HL-60 (cell line): ENCODE measurements around the gene ADRM1.

Source experiments
- DNase-seq, 2 experiments: peaks; one replicate each; pipeline ENCODE4 v3.0.0-alpha.2; 2010 to 2020; ENCODE audit warnings: low read depth in 1 of 2, low spot score in 1 of 2
- H3K27ac ChIP-seq: fragments of 250-450 bp; sonication (Bioruptor Pico); replicated peaks from 2 replicates; pipeline ENCODE4 v1.5.1; 2020; ENCODE audit warnings: mild to moderate bottlenecking, moderate library complexity
- H3K27me3 ChIP-seq: fragments of 250-450 bp; sonication (Bioruptor Pico); 2 replicates; pipeline ENCODE4 v1.5.1; 2021; ENCODE audit warnings: mild to moderate bottlenecking, moderate library complexity; ENCODE audit not compliant: insufficient read depth, poor library complexity, severe bottlenecking
- H3K4me3 ChIP-seq: replicated peaks from 2 replicates; pipeline ENCODE4 v1.5.1; 2011; ENCODE audit warnings: mild to moderate bottlenecking, control low read depth, low read length; ENCODE audit not compliant: insufficient read depth
- GABPA ChIP-seq: IDR thresholded peaks from 2 replicates; pipeline ENCODE4 v1.6.1; 2012; ENCODE audit warnings: low read depth
- POLR2AphosphoS5 ChIP-seq: IDR thresholded peaks from 2 replicates; pipeline ENCODE4 v1.6.1; 2012; ENCODE audit warnings: low read depth
- SPI1 ChIP-seq: IDR thresholded peaks from 2 replicates; pipeline ENCODE4 v1.6.1; 2012; ENCODE audit warnings: low read depth, mild to moderate bottlenecking, borderline replicate concordance
- TF ChIP-seq, protein P1 (sequence below): IDR thresholded peaks from 2 replicates; pipeline ENCODE4 v1.6.1; 2012; ENCODE audit warnings: low read depth; ENCODE audit not compliant: insufficient replicate concordance
- TF ChIP-seq, protein P2 (sequence below): IDR thresholded peaks from one replicate; pipeline ENCODE4 v1.5.1; 2011; ENCODE audit warnings: low read length, control low read depth, inconsistent platforms; ENCODE audit not compliant: insufficient read depth

ADRM1 gene

DNA sequence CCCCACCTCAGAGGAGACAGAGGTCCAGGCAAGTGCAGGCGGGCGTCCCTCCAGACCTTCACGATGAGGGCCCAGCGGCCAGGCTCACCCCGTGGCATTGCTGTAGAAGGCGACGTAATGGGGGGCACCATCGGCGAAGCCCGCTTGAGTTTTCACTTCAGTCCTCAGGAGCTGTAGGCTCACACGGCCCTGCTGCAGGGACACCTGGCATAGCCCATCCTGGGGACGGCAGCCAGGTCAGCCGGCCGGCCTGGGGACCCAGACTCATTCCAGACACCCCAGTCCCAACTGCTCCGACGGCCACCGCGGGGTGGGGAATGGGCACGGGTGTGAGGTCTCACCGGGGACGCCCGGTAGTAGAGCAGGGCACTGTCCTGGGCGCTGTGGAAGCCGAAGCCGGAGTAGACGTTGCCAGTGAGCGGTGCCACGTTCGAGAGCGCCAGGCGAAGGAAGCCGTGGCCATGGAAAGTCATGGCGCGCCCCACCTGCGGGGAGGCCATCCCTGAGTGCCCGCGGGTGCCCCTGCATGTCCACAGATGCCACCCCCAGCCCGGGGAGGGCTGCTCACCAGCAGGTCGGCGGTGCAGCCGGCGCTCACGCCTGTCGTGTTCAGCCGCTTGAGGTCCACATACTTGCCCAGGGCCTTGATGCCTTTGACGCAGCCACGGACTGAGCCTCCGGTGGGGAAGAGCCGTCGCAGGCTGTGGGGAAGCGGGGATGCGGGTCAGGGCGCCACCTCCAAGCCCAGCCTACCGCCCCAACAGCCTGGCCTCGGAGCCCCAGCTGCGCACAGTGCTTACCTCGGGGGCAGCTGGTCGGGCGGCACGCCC lies 9.2 kb downstream of the ADRM1 start:
- TF ChIP-seq, protein P1, sequence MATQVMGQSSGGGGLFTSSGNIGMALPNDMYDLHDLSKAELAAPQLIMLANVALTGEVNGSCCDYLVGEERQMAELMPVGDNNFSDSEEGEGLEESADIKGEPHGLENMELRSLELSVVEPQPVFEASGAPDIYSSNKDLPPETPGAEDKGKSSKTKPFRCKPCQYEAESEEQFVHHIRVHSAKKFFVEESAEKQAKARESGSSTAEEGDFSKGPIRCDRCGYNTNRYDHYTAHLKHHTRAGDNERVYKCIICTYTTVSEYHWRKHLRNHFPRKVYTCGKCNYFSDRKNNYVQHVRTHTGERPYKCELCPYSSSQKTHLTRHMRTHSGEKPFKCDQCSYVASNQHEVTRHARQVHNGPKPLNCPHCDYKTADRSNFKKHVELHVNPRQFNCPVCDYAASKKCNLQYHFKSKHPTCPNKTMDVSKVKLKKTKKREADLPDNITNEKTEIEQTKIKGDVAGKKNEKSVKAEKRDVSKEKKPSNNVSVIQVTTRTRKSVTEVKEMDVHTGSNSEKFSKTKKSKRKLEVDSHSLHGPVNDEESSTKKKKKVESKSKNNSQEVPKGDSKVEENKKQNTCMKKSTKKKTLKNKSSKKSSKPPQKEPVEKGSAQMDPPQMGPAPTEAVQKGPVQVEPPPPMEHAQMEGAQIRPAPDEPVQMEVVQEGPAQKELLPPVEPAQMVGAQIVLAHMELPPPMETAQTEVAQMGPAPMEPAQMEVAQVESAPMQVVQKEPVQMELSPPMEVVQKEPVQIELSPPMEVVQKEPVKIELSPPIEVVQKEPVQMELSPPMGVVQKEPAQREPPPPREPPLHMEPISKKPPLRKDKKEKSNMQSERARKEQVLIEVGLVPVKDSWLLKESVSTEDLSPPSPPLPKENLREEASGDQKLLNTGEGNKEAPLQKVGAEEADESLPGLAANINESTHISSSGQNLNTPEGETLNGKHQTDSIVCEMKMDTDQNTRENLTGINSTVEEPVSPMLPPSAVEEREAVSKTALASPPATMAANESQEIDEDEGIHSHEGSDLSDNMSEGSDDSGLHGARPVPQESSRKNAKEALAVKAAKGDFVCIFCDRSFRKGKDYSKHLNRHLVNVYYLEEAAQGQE, result no peak
- TF ChIP-seq POLR2AphosphoS5 (no peak), GABPA (no peak), SPI1 (no peak)
- TF ChIP-seq, protein P2, sequence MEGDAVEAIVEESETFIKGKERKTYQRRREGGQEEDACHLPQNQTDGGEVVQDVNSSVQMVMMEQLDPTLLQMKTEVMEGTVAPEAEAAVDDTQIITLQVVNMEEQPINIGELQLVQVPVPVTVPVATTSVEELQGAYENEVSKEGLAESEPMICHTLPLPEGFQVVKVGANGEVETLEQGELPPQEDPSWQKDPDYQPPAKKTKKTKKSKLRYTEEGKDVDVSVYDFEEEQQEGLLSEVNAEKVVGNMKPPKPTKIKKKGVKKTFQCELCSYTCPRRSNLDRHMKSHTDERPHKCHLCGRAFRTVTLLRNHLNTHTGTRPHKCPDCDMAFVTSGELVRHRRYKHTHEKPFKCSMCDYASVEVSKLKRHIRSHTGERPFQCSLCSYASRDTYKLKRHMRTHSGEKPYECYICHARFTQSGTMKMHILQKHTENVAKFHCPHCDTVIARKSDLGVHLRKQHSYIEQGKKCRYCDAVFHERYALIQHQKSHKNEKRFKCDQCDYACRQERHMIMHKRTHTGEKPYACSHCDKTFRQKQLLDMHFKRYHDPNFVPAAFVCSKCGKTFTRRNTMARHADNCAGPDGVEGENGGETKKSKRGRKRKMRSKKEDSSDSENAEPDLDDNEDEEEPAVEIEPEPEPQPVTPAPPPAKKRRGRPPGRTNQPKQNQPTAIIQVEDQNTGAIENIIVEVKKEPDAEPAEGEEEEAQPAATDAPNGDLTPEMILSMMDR, result no peak
- no peaks in the 10 kb centered on the region for H3K27me3 ChIP-seq
- H3K4me3 ChIP-seq, result no peak overlapping the region
- H3K27ac ChIP-seq, result no peak overlapping the region
- no peak for DNase-seq

DNA sequence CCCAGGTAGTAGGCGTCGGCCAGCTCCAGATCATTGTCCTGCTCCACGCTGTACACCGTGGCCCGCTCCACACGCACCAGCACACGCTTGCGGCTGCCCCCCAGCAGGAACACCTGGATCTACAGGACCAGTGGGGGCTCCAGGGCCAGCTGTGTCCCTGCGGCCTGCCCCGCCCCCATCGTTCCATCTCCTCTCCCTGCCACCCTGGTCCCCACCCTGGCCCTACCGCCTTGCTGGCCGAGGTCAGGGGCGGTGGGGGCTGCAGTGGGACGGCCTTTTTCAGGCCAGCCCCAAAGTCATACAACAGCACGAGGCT lies 9.8 kb downstream of the ADRM1 start:
- H3K27me3 ChIP-seq, result no peaks in the 10 kb centered on the region
- TF ChIP-seq POLR2AphosphoS5, result no peak
- TF ChIP-seq, protein P2, result no peak
- no peak for TF ChIP-seq GABPA
- no peak for TF ChIP-seq SPI1
- TF ChIP-seq, protein P1, result no peak
- DNase-seq, result no peak

DNA sequence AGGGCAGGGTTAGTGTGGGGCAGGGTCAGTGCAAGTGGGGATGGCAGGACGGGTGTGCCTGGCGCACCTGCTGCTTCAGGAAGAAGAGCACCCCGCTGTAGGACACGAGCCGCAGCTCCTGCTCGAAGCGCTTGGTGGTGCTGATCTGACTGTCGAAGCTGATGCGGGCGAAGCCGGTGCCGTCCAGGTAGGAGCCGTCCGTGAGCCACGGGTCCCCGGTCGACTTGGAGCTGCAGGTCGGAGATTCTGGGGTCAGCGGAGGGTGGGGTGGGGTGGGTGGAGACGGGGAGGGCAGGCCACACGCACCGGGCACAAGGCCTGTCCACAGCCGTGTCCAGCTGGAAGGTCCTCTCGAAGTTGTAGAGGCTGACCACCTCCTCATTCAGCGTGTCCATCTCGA lies 10.2 kb downstream of the ADRM1 start:
- TF ChIP-seq, protein P2, result no peak
- TF ChIP-seq GABPA, result no peak
- no peak for TF ChIP-seq SPI1
- TF ChIP-seq, protein P1, result no peak
- no peak for TF ChIP-seq POLR2AphosphoS5
- Histone ChIP-seq H3K27me3 (no peaks in the 10 kb centered on the region), H3K4me3 (no peak overlapping the region), H3K27ac (no peak overlapping the region)
- DNase-seq, result no peak

More for the DNA sequence above, 9.8 kb downstream of the ADRM1 start:
- Histone ChIP-seq H3K27ac (no peak overlapping the region), H3K4me3 (no peak overlapping the region)
